HG03097 (cell line): ENCODE results near the gene EPB41L4A.
"Not testable (repeated sequence)": the region's sequence is repeated elsewhere in the genome, so short reads cannot be mapped to it uniquely, and the experiment has no call there.

Source experiments
- ATAC-seq: cut with Tn5 transposase; IDR thresholded peaks from one replicate; pipeline ENCODE4 v1.9.1; 2021; ENCODE audit not compliant: unreplicated experiment, low FRiP score

The EPB41L4A gene

DNA sequence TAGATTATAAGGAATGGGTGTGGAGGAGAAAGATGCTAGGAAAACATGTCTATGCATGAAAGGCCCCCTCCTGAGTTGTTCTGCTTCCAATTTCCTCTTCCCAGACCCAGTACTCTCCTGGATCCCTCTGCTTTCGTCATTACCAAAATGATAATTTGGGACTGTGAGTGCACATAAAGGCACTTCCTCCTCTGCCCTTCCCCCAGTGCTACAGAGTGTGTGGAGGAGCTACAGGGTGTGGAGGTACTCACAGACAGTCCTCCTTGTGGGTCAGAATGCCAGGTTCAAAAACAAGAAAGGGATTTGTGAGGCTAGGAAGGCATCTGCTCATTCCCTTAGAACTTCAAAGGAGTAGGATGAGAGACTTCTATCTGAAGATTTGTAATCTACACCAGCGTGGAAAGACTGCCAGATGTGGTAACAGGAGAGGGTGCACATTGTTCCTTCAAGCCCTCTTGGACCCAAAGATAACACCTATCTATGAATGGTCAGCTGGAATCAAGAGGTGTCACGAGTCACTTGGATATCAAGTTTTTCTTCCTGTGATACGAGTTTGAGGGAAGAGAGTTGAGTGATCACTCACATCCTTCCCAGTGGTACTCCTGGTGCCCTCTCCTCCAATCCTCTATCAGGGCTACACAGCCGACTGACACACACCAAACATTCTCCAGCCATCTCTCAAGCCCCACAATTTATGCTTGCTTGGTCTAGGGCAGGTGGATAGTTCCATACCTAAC lies 201.1 kb downstream of the EPB41L4A start:
- ATAC-seq, result no peak

GRCh38 chr5:112216140-112216539 lies 202.9 kb downstream of the EPB41L4A start:
- ATAC-seq, result no peak

DNA sequence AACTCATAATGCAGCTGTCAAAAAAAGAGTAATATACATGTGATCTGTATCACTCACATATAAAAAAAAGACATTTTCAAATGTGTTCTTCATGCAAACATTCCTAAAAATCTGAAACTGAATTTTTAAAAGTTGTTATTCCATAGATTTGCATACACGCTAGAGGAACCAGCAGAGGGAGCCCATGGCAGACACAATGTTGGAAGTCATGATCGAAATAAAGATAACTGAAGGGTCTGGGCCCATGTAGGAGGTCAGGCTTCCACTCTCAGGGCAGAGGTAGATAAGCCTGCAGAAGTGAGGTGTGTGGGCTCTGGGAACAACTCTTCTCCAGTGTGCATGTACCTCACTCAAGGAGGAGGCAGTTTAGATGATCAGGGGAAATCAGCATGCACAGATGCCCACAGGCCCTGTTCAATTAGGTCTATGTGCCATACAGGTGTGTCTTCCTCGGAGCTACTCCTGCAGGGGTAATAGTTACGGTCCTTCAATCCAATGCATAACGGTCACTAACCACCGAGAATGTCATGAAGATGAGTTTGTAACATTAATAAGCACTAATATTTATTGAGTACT lies 208.6 kb downstream of the EPB41L4A start:
- ATAC-seq, result no peak

GRCh38 chr5:112208699-112209615 lies 210.1 kb downstream of the EPB41L4A start:
- ATAC-seq, result no peak

- not testable (repeated sequence) for ATAC-seq
These were observed 210.9 kb downstream of the EPB41L4A start for GRCh38 chr5:112208195-112208594.

DNA sequence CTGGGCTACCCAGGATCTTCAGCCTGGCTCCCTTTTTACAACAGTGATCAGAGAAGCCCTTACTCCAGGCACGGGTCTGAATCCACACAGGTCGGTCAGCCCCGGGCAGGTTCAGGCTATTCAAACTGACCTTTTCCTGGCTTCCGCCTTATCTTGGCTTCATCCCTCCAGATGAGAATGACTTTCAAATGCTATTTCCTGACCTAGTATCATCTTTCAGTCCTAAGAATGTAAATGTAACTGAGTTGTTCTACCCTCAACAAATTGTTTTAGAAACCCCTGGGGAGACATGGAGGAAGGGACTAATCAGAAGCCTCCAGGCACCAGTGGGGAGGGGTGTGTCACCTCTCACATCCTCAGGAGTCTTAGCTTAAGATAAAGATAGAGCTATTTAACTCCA lies 213.2 kb downstream of the EPB41L4A start:
- ATAC-seq, result no peak

- ATAC-seq, result no peak
These were observed 215.8 kb downstream of the EPB41L4A start for GRCh38 chr5:112203229-112203628.

GRCh38 chr5:112202694-112203093 lies 216.4 kb downstream of the EPB41L4A start:
- ATAC-seq, result no peak

DNA sequence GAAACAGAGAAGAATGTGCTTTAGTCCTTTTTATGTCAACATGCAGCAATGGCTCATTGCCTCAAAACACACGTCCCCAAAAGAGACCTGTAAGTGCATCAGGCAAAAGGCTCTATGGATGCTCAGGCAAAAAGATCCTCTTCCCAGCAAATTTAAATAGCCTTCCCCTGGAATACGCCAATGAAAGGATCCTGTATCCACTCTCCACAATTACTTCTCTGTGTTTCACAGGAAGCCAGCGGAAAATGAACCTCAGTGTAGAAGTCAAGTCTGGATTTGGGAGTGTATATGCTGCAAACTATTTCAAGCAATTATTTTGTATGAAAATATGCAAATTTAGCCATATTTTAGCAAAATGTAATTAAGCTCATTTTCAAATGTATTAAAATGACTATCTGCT lies 217.9 kb downstream of the EPB41L4A start:
- ATAC-seq, result no peak

DNA sequence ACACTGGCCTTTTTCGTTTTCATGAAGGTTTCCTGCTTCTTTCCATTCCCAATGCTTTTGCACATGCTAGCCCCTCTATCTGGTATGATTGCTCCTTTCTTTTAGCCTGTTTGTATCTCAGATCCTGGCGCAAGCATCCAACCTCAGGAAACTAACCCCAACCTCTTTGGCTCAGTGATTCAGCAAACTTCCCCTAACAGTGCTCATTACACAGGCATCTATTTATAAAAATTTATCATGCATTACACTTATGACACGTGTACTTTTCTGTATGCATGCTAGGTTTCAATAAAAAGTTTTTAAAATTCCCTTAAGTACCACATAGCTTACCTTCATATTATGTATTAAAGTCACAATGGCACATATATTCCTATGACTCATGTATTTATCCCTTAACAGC lies 218.9 kb downstream of the EPB41L4A start:
- no peak for ATAC-seq

GRCh38 chr5:112196584-112196983 lies 222.5 kb downstream of the EPB41L4A start:
- no peak for ATAC-seq

DNA sequence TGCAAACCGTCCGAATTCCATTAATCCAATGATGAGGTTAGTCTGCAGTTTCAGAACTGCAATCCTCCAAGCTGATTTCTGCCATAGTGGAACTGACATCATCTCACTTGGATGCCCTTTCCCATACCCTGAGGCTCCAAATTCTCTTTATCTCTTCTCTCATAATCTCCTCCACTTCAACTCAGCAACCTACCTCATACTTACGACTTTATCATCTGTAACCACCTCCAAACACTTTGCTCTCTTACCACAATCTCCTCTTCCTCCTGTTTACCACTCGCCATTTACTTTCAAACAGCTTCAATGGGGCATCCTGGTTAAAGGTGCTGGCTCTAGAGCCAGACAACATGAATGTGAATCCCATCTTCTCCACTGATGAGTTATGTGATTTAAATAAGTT lies 223.2 kb downstream of the EPB41L4A start:
- no peak for ATAC-seq

- ATAC-seq, result no peak
These were observed 226.2 kb downstream of the EPB41L4A start for GRCh38 chr5:112192866-112193265.

DNA sequence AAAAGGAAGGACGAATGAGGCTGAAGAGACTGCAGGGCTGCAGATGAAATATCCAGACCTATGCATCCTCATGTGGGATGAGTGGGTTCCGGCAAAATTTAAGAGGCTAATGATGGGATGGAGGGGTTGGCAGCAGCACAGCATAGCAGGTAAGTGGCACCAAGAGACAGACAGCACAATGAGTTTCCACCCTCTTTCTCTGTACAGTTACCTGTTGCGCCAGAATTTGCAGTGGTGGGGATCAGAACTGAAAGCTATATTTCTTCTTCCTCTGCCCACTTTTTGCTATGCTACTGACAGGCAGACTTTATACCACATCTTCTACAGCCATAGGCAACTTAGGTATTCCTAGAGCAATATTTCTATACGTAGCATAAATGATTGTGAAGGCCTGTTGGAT lies 227.0 kb downstream of the EPB41L4A start:
- no peak for ATAC-seq

GRCh38 chr5:112189391-112189790 lies 229.7 kb downstream of the EPB41L4A start:
- ATAC-seq, result no peak

- no peak for ATAC-seq
These were observed 232.6 kb downstream of the EPB41L4A start for GRCh38 chr5:112186401-112186990.

- ATAC-seq, result no peak
These were observed 235.2 kb downstream of the EPB41L4A start for GRCh38 chr5:112183874-112184273.

- no peak for ATAC-seq
These were observed 235.9 kb downstream of the EPB41L4A start for GRCh38 chr5:112183103-112183711.

DNA sequence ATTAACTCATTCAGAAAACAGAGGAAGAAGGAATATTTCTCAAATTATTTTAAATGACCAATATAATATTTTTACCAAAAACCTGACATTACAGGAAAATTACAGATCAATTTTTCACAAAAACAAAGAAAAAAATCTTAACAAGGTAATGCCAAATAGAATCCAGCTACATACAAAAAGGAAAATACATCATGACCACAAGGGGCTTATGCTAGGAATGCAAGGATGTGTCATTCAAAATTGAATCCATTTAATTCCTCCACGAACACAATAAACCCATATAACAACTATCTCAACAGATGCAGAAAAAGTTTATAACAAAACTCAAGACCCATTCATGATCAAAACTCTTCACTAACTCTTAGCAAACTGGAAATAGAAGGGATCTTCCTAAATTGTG lies 239.8 kb downstream of the EPB41L4A start:
- no peak for ATAC-seq

- no peak for ATAC-seq
These were observed 244.0 kb downstream of the EPB41L4A start for GRCh38 chr5:112174959-112175594.
